GM23338 (cell line): ENCODE measurements around the gene OTOG. TPM values are rescaled to one million over a fixed set of nuclear protein-coding genes. Genes with fewer than 3 reads are reported as not detected.

Experiments used
- ATAC-seq: fragments of 200-7000 bp; cut with Tn5 transposase; 3 replicates; pipeline ENCODE4 v1.9.1; 2020
- DNase-seq: peaks from one replicate; pipeline ENCODE4 v3.0.0-alpha.2; 2015; ENCODE audit warnings: low spot score
- H2AFZ ChIP-seq: fragments of 200-600 bp; sonication (generic); 2 replicates; pipeline ENCODE4 v1.8.0; 2016; ENCODE audit warnings: antibody characterized with exemption, mild to moderate bottlenecking, moderate library complexity
- H3F3A ChIP-seq: fragments of 200-600 bp; sonication (generic); replicated peaks from 2 replicates; pipeline ENCODE4 v1.8.0; 2017; ENCODE audit warnings: antibody characterized with exemption, mixed run types, low read depth
- H3K27ac ChIP-seq: fragments of 200-600 bp; sonication (generic); 2 replicates; pipeline ENCODE4 v1.6.1; 2016; ENCODE audit warnings: low read depth
- H3K27me3 ChIP-seq: fragments of 200-600 bp; sonication (generic); 2 replicates; pipeline ENCODE4 v1.8.0; 2016; ENCODE audit warnings: mild to moderate bottlenecking, mixed run types, moderate library complexity; ENCODE audit not compliant: insufficient read depth
- H3K36me3 ChIP-seq: fragments of 200-600 bp; sonication (generic); 2 replicates; pipeline ENCODE4 v1.8.0; 2016; ENCODE audit warnings: mild to moderate bottlenecking; ENCODE audit not compliant: insufficient read depth
- H3K4me1 ChIP-seq: fragments of 200-600 bp; sonication (generic); 2 replicates; pipeline ENCODE4 v1.8.0; 2016; ENCODE audit warnings: mild to moderate bottlenecking, moderate library complexity; ENCODE audit not compliant: insufficient read depth
- H3K4me2 ChIP-seq: fragments of 200-600 bp; sonication (generic); 2 replicates; pipeline ENCODE4 v1.7.1; 2017; ENCODE audit warnings: mixed run types
- H3K4me3 ChIP-seq: fragments of 200-600 bp; sonication (generic); 2 replicates; pipeline ENCODE4 v1.6.1; 2016; ENCODE audit warnings: mixed run types
- H3K79me2 ChIP-seq: fragments of 200-600 bp; sonication (generic); replicated peaks from 2 replicates; pipeline ENCODE4 v1.8.0; 2017; ENCODE audit warnings: mild to moderate bottlenecking; ENCODE audit not compliant: insufficient read depth
- H3K9me2 ChIP-seq: fragments of 200-600 bp; sonication (generic); 2 replicates; pipeline ENCODE4 v1.8.0; 2017; ENCODE audit not compliant: insufficient read depth
- H4K20me1 ChIP-seq: fragments of 200-600 bp; sonication (generic); replicated peaks from 2 replicates; pipeline ENCODE4 v1.8.0; 2017; ENCODE audit warnings: mild to moderate bottlenecking; ENCODE audit not compliant: insufficient read depth
- H3K27ac Mint-ChIP-seq: 2 replicates; pipeline ENCODE4 v1.8.0; 2020; ENCODE audit warnings: inconsistent platforms, mild to moderate bottlenecking, moderate library complexity, mixed read lengths
- H3K27me3 Mint-ChIP-seq: 3 replicates; pipeline ENCODE4 v1.8.0; 2022; ENCODE audit warnings: low read depth, mild to moderate bottlenecking, moderate library complexity, mixed read lengths, inconsistent platforms; ENCODE audit not compliant: insufficient read depth, poor library complexity
- H3K36me3 Mint-ChIP-seq: 3 replicates; pipeline ENCODE4 v1.8.0; 2021; ENCODE audit warnings: low read depth, mild to moderate bottlenecking, inconsistent platforms, moderate library complexity, mixed read lengths
- H3K4me1 Mint-ChIP-seq: 3 replicates; pipeline ENCODE4 v1.8.0; 2020; ENCODE audit warnings: mild to moderate bottlenecking, inconsistent platforms, mixed read lengths
- H3K4me3 Mint-ChIP-seq: 3 replicates; pipeline ENCODE4 v1.8.0; 2021; ENCODE audit warnings: moderate library complexity, mild to moderate bottlenecking, inconsistent platforms, mixed read lengths
- H3K9me3 Mint-ChIP-seq: 3 replicates; pipeline ENCODE4 v1.8.0; 2020; ENCODE audit warnings: moderate library complexity, mild to moderate bottlenecking, inconsistent platforms, mixed read lengths
- CTCF ChIP-seq, 2 experiments: fragments of 200-600 bp in 1 of 2; sonication (generic) in 1 of 2; conservative IDR thresholded peaks; 2 replicates each; pipeline versions ENCODE4 v1.5.1 to v1.6.1; 2016 to 2017; ENCODE audit warnings: antibody characterized with exemption in 2 of 2, low read depth in 2 of 2, mild to moderate bottlenecking in 2 of 2, moderate library complexity in 1 of 2
- EZH2 ChIP-seq: fragments of 200-600 bp; sonication (generic); IDR thresholded peaks from one replicate; pipeline ENCODE4 v1.8.0; 2017; ENCODE audit warnings: antibody characterized with exemption, mild to moderate bottlenecking, low read depth; ENCODE audit not compliant: unreplicated experiment
- EZH2phosphoT487 ChIP-seq: fragments of 200-600 bp; sonication (generic); IDR thresholded peaks from one replicate; pipeline ENCODE4 v1.8.1; 2018; ENCODE audit warnings: antibody characterized with exemption; ENCODE audit not compliant: unreplicated experiment
- POLR2AphosphoS5 ChIP-seq: IDR thresholded peaks from 2 replicates; pipeline ENCODE4 v1.6.1; 2016; ENCODE audit warnings: antibody characterized with exemption, low read depth
- REST ChIP-seq: IDR thresholded peaks from one replicate; pipeline ENCODE4 v1.6.1; 2018; ENCODE audit warnings: antibody characterized with exemption; ENCODE audit not compliant: unreplicated experiment
- STAT1 ChIP-seq: IDR thresholded peaks from one replicate; pipeline ENCODE4 v1.6.1; 2016; ENCODE audit warnings: antibody characterized with exemption; ENCODE audit not compliant: unreplicated experiment
- ZNF114 ChIP-seq: fragments of 250-450 bp; sonication (Bioruptor Pico); IDR thresholded peaks from 2 replicates; pipeline ENCODE4 v1.5.0; 2020; ENCODE audit warnings: mild to moderate bottlenecking, moderate library complexity
- ZNF331 ChIP-seq: fragments of 250-450 bp; sonication (Bioruptor Pico); IDR thresholded peaks from 2 replicates; pipeline ENCODE4 v1.5.0; 2020; ENCODE audit warnings: low read depth, mild to moderate bottlenecking, moderate library complexity
- polyA plus RNA-seq: library from polyadenylated mRNA; unstranded; fragments of >200 nt; fragmentation: Nextera tagmentation; extraction: Ambion mirVana; gene quantifications from 2 replicates; pipeline ENCODE4 v1.2.1, GENCODE V29; 2016
- total RNA-seq: library from RNA; depleted of rRNA; stranded (reverse); fragments of >200 nt; shearing (Covaris generic); gene quantifications from 2 replicates; pipeline ENCODE4 v1.2.3, GENCODE V29; 2014

OTOG gene
- total and polyA plus RNA-seq, 2 experiments from 2014 or later: 0.40 to 0.52 TPM

GRCh38 chr11:17498475-17498874, 48.6 kb upstream of the OTOG start:
- Mint-ChIP-seq H3K4me1 (peaks cover 6% of the 10 kb centered on the region), H3K9me3 (no peaks in the 10 kb centered on the region; the same call in 2 of the 3 replicates), H3K36me3 (no peaks in the 10 kb centered on the region), H3K27ac (no peak overlapping the region), H3K27me3 (peaks cover 15% of the 10 kb centered on the region), H3K4me3 (no peak overlapping the region)
- ATAC-seq (peak; percentile 93), DNase-seq (peak; percentile 56)
- Histone ChIP-seq H3K27ac (no peak overlapping the region), H3K4me2 (no peak overlapping the region), H4K20me1 (no peaks in the 10 kb centered on the region), H3F3A (no peaks in the 10 kb centered on the region), H3K27me3 (no peaks in the 10 kb centered on the region), H3K9me2 (no peaks in the 10 kb centered on the region), H3K36me3 (no peaks in the 10 kb centered on the region), H2AFZ (no peak overlapping the region), H3K4me1 (no peaks in the 10 kb centered on the region), H3K79me2 (no peaks in the 10 kb centered on the region), H3K4me3 (no peak overlapping the region)
- TF ChIP-seq CTCF (conservative IDR thresholded peaks at IDR 0.05; ENCODE audit: low read depth in 2 of 2): peak in 1 of 2 experiments; percentile 27; a peak in 3 of 4 replicates
- TF ChIP-seq STAT1: no peak
- no peak for TF ChIP-seq POLR2AphosphoS5
- no peak for TF ChIP-seq EZH2

- H4K20me1 ChIP-seq: no peaks in the 10 kb centered on the region
- ATAC-seq (no peak), DNase-seq (no peak)
- Mint-ChIP-seq H3K36me3 (no peaks in the 10 kb centered on the region), H3K27ac (no peak overlapping the region), H3K4me1 (peaks cover 6% of the 10 kb centered on the region), H3K4me3 (no peak overlapping the region), H3K27me3 (peaks cover 19% of the 10 kb centered on the region), H3K9me3 (no peaks in the 10 kb centered on the region; the same call in 2 of the 3 replicates)
- H2AFZ ChIP-seq: no peak overlapping the region
- H3K4me1 ChIP-seq: no peaks in the 10 kb centered on the region
- no peaks in the 10 kb centered on the region for H3K27me3 ChIP-seq
- H3K4me3 ChIP-seq: no peak overlapping the region
- H3F3A ChIP-seq: no peaks in the 10 kb centered on the region
- TF ChIP-seq CTCF (conservative IDR thresholded peaks at IDR 0.05; ENCODE audit: low read depth in 2 of 2) (no peak), REST (no peak), ZNF331 (CRISPR knock-in tag) (no peak), ZNF114 (CRISPR knock-in tag) (no peak), EZH2phosphoT487 (no peak)
- no peak overlapping the region for H3K27ac ChIP-seq
- no peaks in the 10 kb centered on the region for H3K36me3 ChIP-seq
- H3K79me2 ChIP-seq: no peaks in the 10 kb centered on the region
- H3K9me2 ChIP-seq: no peaks in the 10 kb centered on the region
- no peak overlapping the region for H3K4me2 ChIP-seq
Observed at GRCh38 chr11:17500673-17501072, 46.4 kb upstream of the OTOG start.
